Measurements from ENCODE around the gene KIAA1958. TPM values are rescaled to one million over a fixed set of nuclear protein-coding genes. Genes with fewer than 3 reads are reported as not detected.

KIAA1958 gene
- total RNA-seq, 1 donor from 2014 or later: 12.0 TPM

- peaks cover 5% of the 10 kb centered on the region for H3K4me1 ChIP-seq (ENCODE audit: insufficient read depth, low read length)
- FAIRE-seq: no peak
- H4K20me1 ChIP-seq (ENCODE audit: insufficient read depth, low read length): no peaks in the 10 kb centered on the region
- no peaks in the 10 kb centered on the region for H3K27me3 Mint-ChIP-seq (ENCODE audit: low read depth, unreplicated experiment)
- no peak overlapping the region for H2AFZ ChIP-seq (ENCODE audit: low read depth, low read length)
- H3K4me1 Mint-ChIP-seq (ENCODE audit: low read depth, unreplicated experiment): peaks cover 28% of the 10 kb centered on the region
- H3K27me3 ChIP-seq (ENCODE audit: insufficient read depth, low read length): no peaks in the 10 kb centered on the region
- H3K4me2 ChIP-seq (ENCODE audit: low read length): no peak overlapping the region
- H3K9me3 Mint-ChIP-seq (ENCODE audit: unreplicated experiment): peaks cover 9% of the 10 kb centered on the region
- no peaks in the 10 kb centered on the region for H3K36me3 ChIP-seq (ENCODE audit: insufficient read depth, low read length)
- no peak overlapping the region for H3K27ac ChIP-seq (ENCODE audit: low read depth, low read length)
- TF ChIP-seq, protein P1, sequence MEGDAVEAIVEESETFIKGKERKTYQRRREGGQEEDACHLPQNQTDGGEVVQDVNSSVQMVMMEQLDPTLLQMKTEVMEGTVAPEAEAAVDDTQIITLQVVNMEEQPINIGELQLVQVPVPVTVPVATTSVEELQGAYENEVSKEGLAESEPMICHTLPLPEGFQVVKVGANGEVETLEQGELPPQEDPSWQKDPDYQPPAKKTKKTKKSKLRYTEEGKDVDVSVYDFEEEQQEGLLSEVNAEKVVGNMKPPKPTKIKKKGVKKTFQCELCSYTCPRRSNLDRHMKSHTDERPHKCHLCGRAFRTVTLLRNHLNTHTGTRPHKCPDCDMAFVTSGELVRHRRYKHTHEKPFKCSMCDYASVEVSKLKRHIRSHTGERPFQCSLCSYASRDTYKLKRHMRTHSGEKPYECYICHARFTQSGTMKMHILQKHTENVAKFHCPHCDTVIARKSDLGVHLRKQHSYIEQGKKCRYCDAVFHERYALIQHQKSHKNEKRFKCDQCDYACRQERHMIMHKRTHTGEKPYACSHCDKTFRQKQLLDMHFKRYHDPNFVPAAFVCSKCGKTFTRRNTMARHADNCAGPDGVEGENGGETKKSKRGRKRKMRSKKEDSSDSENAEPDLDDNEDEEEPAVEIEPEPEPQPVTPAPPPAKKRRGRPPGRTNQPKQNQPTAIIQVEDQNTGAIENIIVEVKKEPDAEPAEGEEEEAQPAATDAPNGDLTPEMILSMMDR (IDR thresholded peaks at IDR 0.05; ENCODE audit: insufficient read depth, low read depth, low read length): no peak
- no peak for TF ChIP-seq EZH2 (IDR thresholded peaks at IDR 0.05; ENCODE audit: insufficient read depth, low read length)
- H3K79me2 ChIP-seq (ENCODE audit: insufficient read depth, low read length): peaks cover 27% of the 10 kb centered on the region
- H3K27ac Mint-ChIP-seq (ENCODE audit: unreplicated experiment): peak overlapping the region; percentile 70
- H3K36me3 Mint-ChIP-seq (ENCODE audit: low read depth, unreplicated experiment): peaks cover 16% of the 10 kb centered on the region
- no peak overlapping the region for H3K9ac ChIP-seq (ENCODE audit: low read length)
- H3K4me3 ChIP-seq (ENCODE audit: insufficient read depth, low read depth, low read length): no peak overlapping the region
- H3K9me3 ChIP-seq (ENCODE audit: insufficient read depth, low read depth, low read length): no peaks in the 10 kb centered on the region
- DNase-seq (ENCODE audit: low read depth): peak; percentile 26
- H3K4me3 Mint-ChIP-seq (ENCODE audit: unreplicated experiment): no peak overlapping the region
These were observed 3.4 kb downstream of the KIAA1958 start for GRCh38 chr9:112489876-112490666.

- peaks cover 10% of the 10 kb centered on the region for H3K9me3 Mint-ChIP-seq (ENCODE audit: unreplicated experiment)
- H3K27ac Mint-ChIP-seq (ENCODE audit: unreplicated experiment): no peak overlapping the region
- H3K79me2 ChIP-seq (ENCODE audit: insufficient read depth, low read length): peaks cover 31% of the 10 kb centered on the region
- peak; percentile 78 for DNase-seq (ENCODE audit: low read depth)
- no peak overlapping the region for H3K27ac ChIP-seq (ENCODE audit: low read depth, low read length)
- no peaks in the 10 kb centered on the region for H3K36me3 ChIP-seq (ENCODE audit: insufficient read depth, low read length)
- no peaks in the 10 kb centered on the region for H3K27me3 Mint-ChIP-seq (ENCODE audit: low read depth, unreplicated experiment)
- peaks cover 22% of the 10 kb centered on the region for H3K4me1 Mint-ChIP-seq (ENCODE audit: low read depth, unreplicated experiment)
- H3K9me3 ChIP-seq (ENCODE audit: insufficient read depth, low read depth, low read length): no peaks in the 10 kb centered on the region
- H3K27me3 ChIP-seq (ENCODE audit: insufficient read depth, low read length): no peaks in the 10 kb centered on the region
- H3K4me3 ChIP-seq (ENCODE audit: insufficient read depth, low read depth, low read length): no peak overlapping the region
- H3K4me2 ChIP-seq (ENCODE audit: low read length): no peak overlapping the region
- no peaks in the 10 kb centered on the region for H4K20me1 ChIP-seq (ENCODE audit: insufficient read depth, low read length)
- H3K4me1 ChIP-seq (ENCODE audit: insufficient read depth, low read length): no peaks in the 10 kb centered on the region
- peaks cover 21% of the 10 kb centered on the region for H3K36me3 Mint-ChIP-seq (ENCODE audit: low read depth, unreplicated experiment)
- FAIRE-seq: no peak
- TF ChIP-seq, protein P1 (IDR thresholded peaks at IDR 0.05; ENCODE audit: insufficient read depth, low read depth, low read length): no peak
- TF ChIP-seq EZH2 (IDR thresholded peaks at IDR 0.05; ENCODE audit: insufficient read depth, low read length): no peak
- H2AFZ ChIP-seq (ENCODE audit: low read depth, low read length): no peak overlapping the region
- H3K9ac ChIP-seq (ENCODE audit: low read length): no peak overlapping the region
- H3K4me3 Mint-ChIP-seq (ENCODE audit: unreplicated experiment): no peak overlapping the region
These were observed 6.9 kb downstream of the KIAA1958 start for GRCh38 chr9:112493393-112494137.

All from astrocyte (in vitro differentiated cells and primary cell).